Lower lobe of right lung (tissue), 2 donors: ENCODE data around the gene TEX51. TPM values are rescaled to one million over a fixed set of nuclear protein-coding genes. Genes with fewer than 3 reads are reported as not detected.

Experiments
- ATAC-seq, 2 donors: fragments of 200-7000 bp; cut with Tn5 transposase; one replicate each; pipeline ENCODE4 v1.9.1; 2020 to 2022; ENCODE audit warnings: mild to moderate bottlenecking in 2 of 2, moderate library complexity in 2 of 2
- DNase-seq: peaks from one replicate; pipeline ENCODE4 v3.0.0-alpha.2; 2020
- H3K27ac ChIP-seq: fragments of 200-600 bp; one replicate; pipeline ENCODE4 v1.8.0; 2022
- H3K27me3 ChIP-seq: fragments of 200-600 bp; one replicate; pipeline ENCODE4 v1.8.0; 2022; ENCODE audit warnings: low read depth
- H3K36me3 ChIP-seq: fragments of 200-600 bp; one replicate; pipeline ENCODE4 v1.8.0; 2022; ENCODE audit warnings: mild to moderate bottlenecking
- H3K4me1 ChIP-seq: fragments of 200-600 bp; one replicate; pipeline ENCODE4 v1.8.0; 2022
- H3K4me3 ChIP-seq: fragments of 200-600 bp; one replicate; pipeline ENCODE4 v1.8.0; 2022; ENCODE audit warnings: mild to moderate bottlenecking
- H3K9me3 ChIP-seq: fragments of 200-600 bp; one replicate; pipeline ENCODE4 v1.8.0; 2022
- intact Hi-C: fragments of 100-400 bp; cut with DNase I; formaldehyde crosslinking; loops from one replicate; pipeline ENCODE4 v1.11.0; 2022
- total RNA-seq: library from RNA; stranded (reverse); fragmentation: NEBNext Ultra II Directional; extraction: Animal tissue kit (Norgen Biotek cat#: 25700); gene quantifications from one replicate; pipeline ENCODE4 v1.2.1, GENCODE V29; 2021
- TF ChIP-seq, protein P1 (sequence below): fragments of 200-600 bp; IDR thresholded peaks from one replicate; pipeline ENCODE4 v1.8.0; 2022; ENCODE audit warnings: antibody characterized with exemption, mild to moderate bottlenecking
- donor health status: DM: no; HTN: yes; CAD: no; lungs with severe emphysema.

TEX51 gene
- total RNA-seq, 1 donor from 2014 or later: not detected

DNA sequence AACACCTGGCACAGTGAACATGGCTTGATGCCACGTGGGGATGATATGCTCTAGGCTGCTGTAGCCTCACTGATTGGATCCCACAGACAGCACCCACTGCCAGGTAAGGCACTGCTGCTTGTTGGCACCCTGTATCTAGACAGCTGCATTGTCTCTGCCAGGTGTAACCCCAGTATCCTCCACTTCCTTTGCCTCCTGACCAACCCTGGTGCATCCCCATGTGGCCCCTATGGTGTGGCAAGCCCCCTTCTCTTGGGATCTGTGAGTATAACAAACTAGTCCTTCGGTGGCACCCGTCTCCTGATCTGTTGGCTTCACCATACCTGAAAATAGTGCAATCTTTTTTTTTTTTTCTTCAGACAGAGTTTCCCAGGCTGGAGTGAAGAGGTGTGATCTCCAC, 11.1 kb downstream of the TEX51 start:
- Histone ChIP-seq H3K4me3 (no peak overlapping the region), H3K9me3 (no peaks in the 10 kb centered on the region), H3K4me1 (no peaks in the 10 kb centered on the region), H3K27ac (no peak overlapping the region), H3K36me3 (no peaks in the 10 kb centered on the region), H3K27me3 (no peaks in the 10 kb centered on the region)
- DNase-seq (no peak), ATAC-seq (no peak)
- TF ChIP-seq, protein P1, sequence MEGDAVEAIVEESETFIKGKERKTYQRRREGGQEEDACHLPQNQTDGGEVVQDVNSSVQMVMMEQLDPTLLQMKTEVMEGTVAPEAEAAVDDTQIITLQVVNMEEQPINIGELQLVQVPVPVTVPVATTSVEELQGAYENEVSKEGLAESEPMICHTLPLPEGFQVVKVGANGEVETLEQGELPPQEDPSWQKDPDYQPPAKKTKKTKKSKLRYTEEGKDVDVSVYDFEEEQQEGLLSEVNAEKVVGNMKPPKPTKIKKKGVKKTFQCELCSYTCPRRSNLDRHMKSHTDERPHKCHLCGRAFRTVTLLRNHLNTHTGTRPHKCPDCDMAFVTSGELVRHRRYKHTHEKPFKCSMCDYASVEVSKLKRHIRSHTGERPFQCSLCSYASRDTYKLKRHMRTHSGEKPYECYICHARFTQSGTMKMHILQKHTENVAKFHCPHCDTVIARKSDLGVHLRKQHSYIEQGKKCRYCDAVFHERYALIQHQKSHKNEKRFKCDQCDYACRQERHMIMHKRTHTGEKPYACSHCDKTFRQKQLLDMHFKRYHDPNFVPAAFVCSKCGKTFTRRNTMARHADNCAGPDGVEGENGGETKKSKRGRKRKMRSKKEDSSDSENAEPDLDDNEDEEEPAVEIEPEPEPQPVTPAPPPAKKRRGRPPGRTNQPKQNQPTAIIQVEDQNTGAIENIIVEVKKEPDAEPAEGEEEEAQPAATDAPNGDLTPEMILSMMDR: no peak
- intact Hi-C loops: no loop called here

DNA sequence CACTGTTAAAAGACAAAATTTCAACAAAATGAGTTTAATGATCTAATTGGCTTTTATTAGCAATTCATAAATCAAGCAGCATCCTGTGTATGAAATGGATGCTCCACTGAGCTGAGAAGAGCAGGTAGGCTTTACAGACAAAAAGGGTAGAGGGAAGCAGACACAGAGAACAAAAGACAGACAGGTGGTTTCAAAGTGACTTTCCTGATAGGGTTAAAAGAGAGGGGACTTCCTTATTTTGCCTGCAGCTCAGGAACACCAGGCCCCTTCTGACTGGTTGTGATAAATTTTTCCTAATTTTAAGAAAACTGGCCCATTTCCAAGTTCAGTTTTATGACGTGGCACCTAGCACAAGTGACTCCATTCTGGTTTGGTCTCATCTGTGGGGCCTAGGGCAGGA, 11.9 kb downstream of the TEX51 start:
- no peak for ATAC-seq
- TF ChIP-seq, protein P1: no peak
- no peak for DNase-seq

DNA sequence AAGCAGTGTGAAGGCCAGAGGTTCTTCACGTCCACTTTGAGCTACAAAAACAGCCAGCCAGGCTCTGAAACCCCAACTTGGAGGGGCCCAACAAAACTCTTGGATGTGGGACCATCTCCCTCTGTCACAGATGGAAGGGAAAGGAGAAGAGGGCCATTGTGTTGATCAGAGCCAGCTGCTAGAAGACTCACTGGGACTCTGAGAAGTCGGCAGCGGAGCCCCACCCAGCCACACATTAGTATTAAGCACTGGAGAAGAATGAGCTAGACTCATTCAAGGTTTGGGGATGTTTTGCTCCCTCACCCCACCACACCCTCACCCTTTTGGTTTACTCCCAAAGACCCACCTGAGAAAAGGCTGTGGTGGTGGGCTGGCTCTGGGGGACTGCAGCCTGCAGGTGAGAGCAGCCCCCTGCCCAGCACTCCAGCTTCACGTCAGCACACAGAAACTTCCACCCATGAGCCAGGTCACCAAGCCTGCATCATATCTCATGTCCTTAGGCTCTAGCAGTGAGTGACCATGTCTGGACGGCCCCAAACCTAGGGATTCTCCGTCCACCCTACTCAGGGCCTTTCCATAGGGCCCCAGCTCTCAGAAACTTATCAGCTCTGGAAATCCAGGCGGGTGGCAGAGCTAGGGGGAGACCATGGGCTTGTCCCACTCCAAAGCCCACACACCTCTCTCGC, 12.6 kb downstream of the TEX51 start:
- H3K4me1 ChIP-seq: no peaks in the 10 kb centered on the region
- intact Hi-C loops: no loop called here
- no peak for DNase-seq

More for the DNA sequence above, 11.9 kb downstream of the TEX51 start:
- intact Hi-C loops: no loop called here
- no peak overlapping the region for H3K27ac ChIP-seq
- no peaks in the 10 kb centered on the region for H3K36me3 ChIP-seq
- H3K4me3 ChIP-seq: no peak overlapping the region
- no peaks in the 10 kb centered on the region for H3K27me3 ChIP-seq
- no peaks in the 10 kb centered on the region for H3K4me1 ChIP-seq
- no peaks in the 10 kb centered on the region for H3K9me3 ChIP-seq

DNA sequence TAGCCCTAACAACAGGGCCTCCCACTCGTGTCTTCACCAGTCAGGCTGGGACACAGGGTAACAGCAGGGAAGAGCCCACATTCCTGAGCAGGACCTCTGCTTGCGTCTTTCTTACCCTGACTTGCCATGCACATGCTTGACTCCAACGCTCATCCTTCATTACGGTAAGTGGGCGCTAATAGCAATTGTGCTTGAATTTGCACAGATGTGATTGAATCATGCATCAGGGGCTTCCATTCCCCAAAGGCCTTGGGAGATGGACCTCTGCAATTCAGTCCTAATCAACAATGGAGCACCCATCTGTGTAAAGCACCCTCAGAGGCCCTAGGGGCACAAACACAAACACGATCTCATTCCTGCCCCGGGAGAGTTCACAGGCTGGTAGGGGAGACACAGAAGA, 13.5 kb downstream of the TEX51 start:
- intact Hi-C loops: no loop called here
- DNase-seq: no peak
- H3K36me3 ChIP-seq: no peaks in the 10 kb centered on the region

More for the DNA sequence above, 12.6 kb downstream of the TEX51 start:
- no peak overlapping the region for H3K27ac ChIP-seq
- TF ChIP-seq, protein P1: no peak
- H3K27me3 ChIP-seq: no peaks in the 10 kb centered on the region
- no peaks in the 10 kb centered on the region for H3K36me3 ChIP-seq
- H3K4me3 ChIP-seq: no peak overlapping the region
- no peak for ATAC-seq
- no peaks in the 10 kb centered on the region for H3K9me3 ChIP-seq

DNA sequence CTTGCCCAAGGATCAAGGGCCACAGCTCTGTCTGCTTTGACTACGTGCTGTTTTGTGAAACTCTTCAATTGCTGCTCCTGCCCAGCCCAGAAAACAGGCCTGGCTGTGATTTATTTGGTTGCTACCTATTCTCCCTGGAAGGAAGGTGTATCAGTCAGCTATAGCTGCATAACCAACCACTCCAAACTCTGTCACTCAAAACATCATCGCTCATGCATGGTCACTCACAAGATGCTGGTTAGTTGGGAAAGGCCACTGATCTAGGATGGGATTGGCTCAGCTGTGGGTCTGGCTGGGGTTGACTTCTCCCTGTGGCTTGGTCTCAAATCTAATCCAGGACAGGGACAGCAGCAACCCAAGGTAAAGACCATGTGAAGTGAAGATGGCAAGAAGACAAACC, 14.6 kb downstream of the TEX51 start:
- H3K9me3 ChIP-seq: no peaks in the 10 kb centered on the region
- no peak overlapping the region for H3K4me3 ChIP-seq
- intact Hi-C loops: no loop called here
- TF ChIP-seq, protein P1: no peak
- no peak for ATAC-seq
- no peak overlapping the region for H3K27ac ChIP-seq
- H3K36me3 ChIP-seq: no peaks in the 10 kb centered on the region
- no peaks in the 10 kb centered on the region for H3K27me3 ChIP-seq
- no peak for DNase-seq
- no peaks in the 10 kb centered on the region for H3K4me1 ChIP-seq

More for the DNA sequence above, 13.5 kb downstream of the TEX51 start:
- Histone ChIP-seq H3K27ac (no peak overlapping the region), H3K9me3 (no peaks in the 10 kb centered on the region), H3K4me1 (no peaks in the 10 kb centered on the region), H3K27me3 (no peaks in the 10 kb centered on the region), H3K4me3 (no peak overlapping the region)
- TF ChIP-seq, protein P1: no peak
- ATAC-seq: no peak
